Skin of body (tissue), 2 donors: ENCODE measurements around the gene HEATR5A. TPM values are rescaled to one million over a fixed set of nuclear protein-coding genes. Genes with fewer than 3 reads are reported as not detected.
"Not testable (repeated sequence)": the region's sequence is repeated elsewhere in the genome, so short reads cannot be mapped to it uniquely, and the experiment has no call there.

ENCODE experiments used
- DNase-seq: peaks from one replicate; lab custom pipeline; 2025; lab: John Stamatoyannopoulos, UW
- total RNA-seq: library from RNA; depleted of rRNA; stranded (reverse); fragments of >200 nt; gene quantifications from one replicate; pipeline ENCODE4 v1.2.3, GENCODE V29; 2014

Gene HEATR5A
- total RNA-seq, 1 donor from 2014 or later = 27.4 TPM

- DNase-seq = no peak
Measured at GRCh38 chr14:31389946-31390345, 30.4 kb downstream of the HEATR5A start.

- DNase-seq = no peak
Measured at GRCh38 chr14:31388687-31389413, 31.5 kb downstream of the HEATR5A start.

GRCh38 chr14:31387091-31387490 is 33.3 kb downstream of the HEATR5A start:
- no peak for DNase-seq

GRCh38 chr14:31386271-31386670 is 34.1 kb downstream of the HEATR5A start:
- DNase-seq = no peak

- DNase-seq = no peak
Measured at GRCh38 chr14:31382221-31382620, 38.1 kb downstream of the HEATR5A start.

- DNase-seq = no peak
Measured at GRCh38 chr14:31380106-31380505, 40.2 kb downstream of the HEATR5A start.

GRCh38 chr14:31379125-31379947 is 41.0 kb downstream of the HEATR5A start:
- not testable (repeated sequence) for DNase-seq

GRCh38 chr14:31377433-31377832 is 42.9 kb downstream of the HEATR5A start:
- DNase-seq = no peak

- no peak for DNase-seq
Measured at GRCh38 chr14:31371646-31372045, 48.7 kb downstream of the HEATR5A start.

- DNase-seq = no peak
Measured at GRCh38 chr14:31363331-31364073, 56.8 kb downstream of the HEATR5A start.

GRCh38 chr14:31362746-31363145 is 57.6 kb downstream of the HEATR5A start:
- no peak for DNase-seq

- not testable (repeated sequence) for DNase-seq
Measured at GRCh38 chr14:31361761-31362160, 58.6 kb downstream of the HEATR5A start.

GRCh38 chr14:31360919-31361662 is 59.3 kb downstream of the HEATR5A start:
- DNase-seq = no peak

- DNase-seq = no peak
Measured at GRCh38 chr14:31357279-31357678, 63.1 kb downstream of the HEATR5A start.

- DNase-seq = no peak
Measured at GRCh38 chr14:31346097-31346496, 74.3 kb downstream of the HEATR5A start.

- DNase-seq = no peak
Measured at GRCh38 chr14:31341280-31341679, 79.1 kb downstream of the HEATR5A start.

- no peak for DNase-seq
Measured at GRCh38 chr14:31340297-31341063, 79.9 kb downstream of the HEATR5A start.

GRCh38 chr14:31339743-31340142 is 80.6 kb downstream of the HEATR5A start:
- DNase-seq = no peak

- no peak for DNase-seq
Measured at GRCh38 chr14:31337331-31337730, 83.0 kb downstream of the HEATR5A start.

GRCh38 chr14:31336646-31337045 is 83.7 kb downstream of the HEATR5A start:
- DNase-seq = no peak
